LNCAP (cell line): ENCODE measurements around the gene SEC31A.

Experiments
- CTCF ChIP-seq: fragments of 450-650 bp; IDR thresholded peaks from 2 replicates; pipeline ENCODE4 v1.5.1; 2017; ENCODE audit warnings: mild to moderate bottlenecking

SEC31A gene

GRCh38 chr4:82890528-82890900 lies 439 bp downstream of the SEC31A start:
- no peak for TF ChIP-seq CTCF

- no peak for TF ChIP-seq CTCF
Measured at GRCh38 chr4:82889287-82889686, 1.7 kb downstream of the SEC31A start.

GRCh38 chr4:82886147-82886942 lies 4.6 kb downstream of the SEC31A start:
- TF ChIP-seq CTCF = no peak

GRCh38 chr4:82885410-82885809 lies 5.5 kb downstream of the SEC31A start:
- TF ChIP-seq CTCF = no peak

- TF ChIP-seq CTCF = no peak
Measured at GRCh38 chr4:82868572-82868971, 22.4 kb downstream of the SEC31A start.

GRCh38 chr4:82866706-82867385 lies 24.1 kb downstream of the SEC31A start:
- no peak for TF ChIP-seq CTCF

GRCh38 chr4:82865592-82865991 lies 25.4 kb downstream of the SEC31A start:
- no peak for TF ChIP-seq CTCF
